K562 (cell line): ENCODE measurements around the gene RNF114. TPM values are rescaled to one million over a fixed set of nuclear protein-coding genes. Genes with fewer than 3 reads are reported as not detected.

Experiments used
- ATF1 ChIP-seq, 2 experiments: fragments of 450-650 bp in 1 of 2; IDR thresholded peaks; 2 replicates each; pipeline ENCODE4 v1.6.1; 2016; ENCODE audit warnings: missing compliant biosample characterization in 1 of 2, missing genetic modification characterization in 1 of 2
- DMBX1 ChIP-seq: fragments of 250-450 bp; sonication (Bioruptor Pico); IDR thresholded peaks from 2 replicates; pipeline ENCODE4 v1.8.0; 2022; ENCODE audit warnings: inconsistent platforms, mild to moderate bottlenecking, moderate library complexity, borderline replicate concordance
- HDAC2 ChIP-seq: fragments of 450-650 bp; IDR thresholded peaks from 2 replicates; pipeline ENCODE4 v1.6.1; 2016; ENCODE audit warnings: mild to moderate bottlenecking
- HNRNPLL ChIP-seq: fragments of 200-400 bp; formaldehyde crosslinking; IDR thresholded peaks from 2 replicates; pipeline ENCODE4 v1.6.1; 2017; ENCODE audit warnings: low read length, low read depth, mild to moderate bottlenecking; ENCODE audit not compliant: poor library complexity, severe bottlenecking
- KDM1A ChIP-seq, 2 experiments: fragments of 450-650 bp; IDR thresholded peaks; 2 replicates each; pipeline ENCODE4 v1.6.1; 2016; ENCODE audit warnings: mild to moderate bottlenecking in 2 of 2
- MAZ ChIP-seq, 2 experiments: fragments of 450-650 bp in 1 of 2; sonication (generic) in 1 of 2; formaldehyde crosslinking; IDR thresholded peaks in 1 of 2; conservative IDR thresholded peaks in 1 of 2; 2 replicates each; pipeline versions ENCODE4 v1.4.0 to v1.5.0; 2020; ENCODE audit warnings: mild to moderate bottlenecking in 1 of 2, missing genetic modification reagents in 1 of 2
- MGA ChIP-seq: fragments of 450-650 bp; IDR thresholded peaks from 2 replicates; pipeline ENCODE4 v1.6.1; 2016; ENCODE audit warnings: mild to moderate bottlenecking, moderate library complexity
- MTA3 ChIP-seq: fragments of 450-650 bp; formaldehyde crosslinking; IDR thresholded peaks from 2 replicates; pipeline ENCODE4 v1.6.1; 2017; ENCODE audit warnings: mild to moderate bottlenecking, borderline replicate concordance
- NCOA4 ChIP-seq: fragments of 450-650 bp; IDR thresholded peaks from 2 replicates; pipeline ENCODE4 v1.6.1; 2018; ENCODE audit warnings: mild to moderate bottlenecking; ENCODE audit not compliant: partially characterized antibody
- TAF9B ChIP-seq: fragments of 450-650 bp; IDR thresholded peaks from 2 replicates; pipeline ENCODE4 v1.6.1; 2018; ENCODE audit warnings: mild to moderate bottlenecking; ENCODE audit not compliant: partially characterized antibody
- TCF7L2 ChIP-seq: fragments of 150-350 bp; IDR thresholded peaks from 2 replicates; pipeline ENCODE4 v1.6.1; 2016; ENCODE audit warnings: low read depth, mild to moderate bottlenecking, low read length, moderate library complexity
- ZFP91 ChIP-seq: sonication (generic); formaldehyde crosslinking; IDR thresholded peaks from 2 replicates; pipeline ENCODE4 v1.8.0; 2022; ENCODE audit warnings: mild to moderate bottlenecking, missing genetic modification reagents
- ZNF124 ChIP-seq: sonication (generic); formaldehyde crosslinking; IDR thresholded peaks from 2 replicates; pipeline ENCODE4 v1.8.1; 2022; ENCODE audit warnings: missing genetic modification reagents
- polyA plus RNA-seq, 8 experiments: library from polyadenylated mRNA; depleted of rRNA in 4 of 8; stranded (reverse) in 5 of 8; unstranded in 3 of 8; fragments of >200 nt; fragmentation: Nextera tagmentation in 2 of 8; fragmentation: Illumina TruSeq in 1 of 8; extraction: Ambion mirVana in 2 of 8; extraction: Trizol in 1 of 8; gene quantifications; 2 replicates each; pipeline versions ENCODE4 v1.2.1 to v1.2.3, GENCODE V29; 2011 to 2014; ENCODE audit warnings: inconsistent platforms in 1 of 8, missing spikeins in 1 of 8
- total RNA-seq, 7 experiments: library from RNA; depleted of rRNA in 6 of 7; stranded (reverse); fragments of >200 nt in 6 of 7; fragmentation: Illumina TruSeq in 2 of 7; extraction: Trizol in 2 of 7; gene quantifications; 2 replicates each; pipeline versions ENCODE4 v1.2.1 to v1.2.3, GENCODE V29; 2011 to 2021; ENCODE audit warnings: low replicate concordance in 1 of 7
- TF ChIP-seq, protein P1 (sequence below): fragments of 450-650 bp; formaldehyde crosslinking; IDR thresholded peaks from 2 replicates; pipeline ENCODE4 v1.4.0; 2022; ENCODE audit warnings: missing genetic modification characterization

Gene RNF114
- total and polyA plus RNA-seq, 9 of the 15 experiments (the other 6 are each of a cell fraction or from before 2014, with no cell fraction given): 38.6 to 111 (median 62.6) TPM

DNA sequence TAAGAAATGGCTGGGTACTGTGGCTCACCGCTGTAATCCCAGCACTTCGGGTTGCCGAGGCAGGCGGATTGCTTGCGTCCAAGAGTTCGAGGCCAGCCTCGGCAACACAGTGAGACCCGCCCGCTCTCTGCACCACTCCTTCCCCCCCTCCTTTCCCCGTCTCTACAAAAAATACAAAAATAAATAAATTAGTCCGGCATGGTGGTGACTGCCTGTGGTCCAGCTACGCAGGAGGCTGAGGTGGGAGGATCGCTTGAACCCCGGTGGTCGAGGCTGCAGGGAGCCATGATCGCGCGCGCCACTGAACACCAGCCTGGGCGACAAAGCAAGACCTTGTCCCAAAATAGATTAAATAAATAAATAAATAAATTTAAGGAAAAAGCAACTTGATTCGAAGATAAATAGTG, 448 bp upstream of the RNF114 start (continued):
- no peak for TF ChIP-seq ZFP91 (CRISPR knock-in tag)
- peak; percentile 48; the same call in 1 of the 2 replicates for TF ChIP-seq HDAC2
- no peak for TF ChIP-seq TCF7L2
- no peak for TF ChIP-seq HNRNPLL
- TF ChIP-seq DMBX1 (CRISPR knock-in tag): no peak
- no peak for TF ChIP-seq MTA3
- TF ChIP-seq NCOA4: no peak
- TF ChIP-seq KDM1A (IDR thresholded peaks at IDR 0.05): peak; percentile 47 to 73; a peak in 3 of 4 replicates
- no peak for TF ChIP-seq ATF1 (CRISPR knock-in tag; IDR thresholded peaks at IDR 0.05)
- peak; percentile 76 for TF ChIP-seq ATF1 (tag; IDR thresholded peaks at IDR 0.05)
- no peak for TF ChIP-seq MAZ (CRISPR knock-in tag; conservative IDR thresholded peaks at IDR 0.05 in 1 of 2, IDR thresholded peaks at IDR 0.05 in 1 of 2)
- TF ChIP-seq ZNF124 (CRISPR knock-in tag): no peak
- TF ChIP-seq, protein P1, sequence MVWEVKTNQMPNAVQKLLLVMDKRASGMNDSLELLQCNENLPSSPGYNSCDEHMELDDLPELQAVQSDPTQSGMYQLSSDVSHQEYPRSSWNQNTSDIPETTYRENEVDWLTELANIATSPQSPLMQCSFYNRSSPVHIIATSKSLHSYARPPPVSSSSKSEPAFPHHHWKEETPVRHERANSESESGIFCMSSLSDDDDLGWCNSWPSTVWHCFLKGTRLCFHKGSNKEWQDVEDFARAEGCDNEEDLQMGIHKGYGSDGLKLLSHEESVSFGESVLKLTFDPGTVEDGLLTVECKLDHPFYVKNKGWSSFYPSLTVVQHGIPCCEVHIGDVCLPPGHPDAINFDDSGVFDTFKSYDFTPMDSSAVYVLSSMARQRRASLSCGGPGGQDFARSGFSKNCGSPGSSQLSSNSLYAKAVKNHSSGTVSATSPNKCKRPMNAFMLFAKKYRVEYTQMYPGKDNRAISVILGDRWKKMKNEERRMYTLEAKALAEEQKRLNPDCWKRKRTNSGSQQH: 0 out of 2 replicates have a peak, but pooled peaks have one; percentile 15
- TF ChIP-seq TAF9B: peak; percentile 0
- 0 out of 2 replicates have a peak, but pooled peaks have one; percentile 24 for TF ChIP-seq MGA
